ENCODE results near the gene CHAC1.

CHAC1 gene

GRCh38 chr15:40918799-40919392 is 34.4 kb upstream of the CHAC1 start:
- no peak overlapping the region for H4K91ac ChIP-seq (ENCODE audit: low read depth, low read length)
- WGBS (ENCODE audit: extremely low coverage, insufficient coverage, insufficient read length), result no CpG with 5 or more reads among the region's 19 CpGs
- H3K79me1 ChIP-seq (ENCODE audit: low read length), result no peaks in the 10 kb centered on the region
- no peak overlapping the region for H3K14ac ChIP-seq (ENCODE audit: low read length)
- no peak overlapping the region for H3K18ac ChIP-seq (ENCODE audit: low read length)
- H3K9ac ChIP-seq (ENCODE audit: low read length), result no peak overlapping the region
- H2BK12ac ChIP-seq (ENCODE audit: low read length), result no peak overlapping the region
- no peak overlapping the region for H2AK5ac ChIP-seq (ENCODE audit: low read length)
- H2AFZ ChIP-seq (ENCODE audit: insufficient read depth, low read length, poor library complexity), result no peak overlapping the region
- H3K4me2 ChIP-seq (ENCODE audit: low read length), result no peak overlapping the region
- H3K4me1 ChIP-seq (ENCODE audit: control insufficient read depth in 1 of 2, insufficient read depth in 2 of 2, low read length in 2 of 2), result peaks cover 0 to 9% of the 10 kb centered on the region in 2 experiments
- H3K9me3 ChIP-seq (ENCODE audit: insufficient read depth, low read depth, low read length), result peaks cover 6% of the 10 kb centered on the region
- DNase-seq, result no peak
- no peaks in the 10 kb centered on the region for H3K79me2 ChIP-seq (ENCODE audit: control insufficient read depth, insufficient read depth, low read length, poor library complexity)
- no peaks in the 10 kb centered on the region for H3K36me3 ChIP-seq (ENCODE audit: control insufficient read depth in 1 of 2, insufficient read depth in 2 of 2, low read length in 2 of 2)
- no peak overlapping the region for H3K27ac ChIP-seq (ENCODE audit: low read depth, low read length)
- H3K4ac ChIP-seq (ENCODE audit: low read depth, low read length), result no peak overlapping the region
- H3K4me3 ChIP-seq (ENCODE audit: low read depth, low read length), result no peak overlapping the region
- H4K12ac ChIP-seq (ENCODE audit: low read depth, low read length), result no peak overlapping the region
- no peak overlapping the region for H2BK5ac ChIP-seq (ENCODE audit: low read depth, low read length, poor library complexity)
- H2BK120ac ChIP-seq (ENCODE audit: insufficient read depth, low read length, poor library complexity), result no peak overlapping the region
- H4K8ac ChIP-seq (ENCODE audit: low read depth, low read length), result no peak overlapping the region
- H3K23ac ChIP-seq (ENCODE audit: low read length), result no peak overlapping the region
- peaks cover 13% of the 10 kb centered on the region for H3K27me3 ChIP-seq (ENCODE audit: insufficient read depth, low read length)

- Histone ChIP-seq H3K27ac (ENCODE audit: low read depth, low read length) (no peak overlapping the region), H2BK5ac (ENCODE audit: low read depth, low read length, poor library complexity) (no peak overlapping the region), H4K91ac (ENCODE audit: low read depth, low read length) (no peak overlapping the region), H2BK12ac (ENCODE audit: low read length) (no peak overlapping the region), H3K4me2 (ENCODE audit: low read length) (no peak overlapping the region), H3K27me3 (ENCODE audit: insufficient read depth, low read length) (peaks cover 42% of the 10 kb centered on the region), H4K8ac (ENCODE audit: low read depth, low read length) (no peak overlapping the region), H2AK5ac (ENCODE audit: low read length) (no peak overlapping the region), H3K4me3 (ENCODE audit: low read depth, low read length) (no peak overlapping the region), H2AFZ (ENCODE audit: insufficient read depth, low read length, poor library complexity) (no peak overlapping the region), H4K12ac (ENCODE audit: low read depth, low read length) (no peak overlapping the region), H3K79me2 (ENCODE audit: control insufficient read depth, insufficient read depth, low read length, poor library complexity) (no peaks in the 10 kb centered on the region), H3K4me1 (ENCODE audit: control insufficient read depth in 1 of 2, insufficient read depth in 2 of 2, low read length in 2 of 2) (peaks cover 5 to 16% of the 10 kb centered on the region in 2 experiments), H3K23ac (ENCODE audit: low read length) (no peak overlapping the region), H3K9me3 (ENCODE audit: insufficient read depth, low read depth, low read length) (peaks cover 5% of the 10 kb centered on the region), H3K9ac (ENCODE audit: low read length) (no peak overlapping the region), H3K4ac (ENCODE audit: low read depth, low read length) (no peak overlapping the region), H3K79me1 (ENCODE audit: low read length) (no peaks in the 10 kb centered on the region), H3K36me3 (ENCODE audit: control insufficient read depth in 1 of 2, insufficient read depth in 2 of 2, low read length in 2 of 2) (no peaks in the 10 kb centered on the region), H3K14ac (ENCODE audit: low read length) (no peak overlapping the region), H2BK120ac (ENCODE audit: insufficient read depth, low read length, poor library complexity) (no peak overlapping the region), H3K18ac (ENCODE audit: low read length) (no peak overlapping the region)
- no peak for DNase-seq
- WGBS (ENCODE audit: extremely low coverage, insufficient coverage, insufficient read length), result no CpG with 5 or more reads among the region's 5 CpGs
Observed at GRCh38 chr15:40921949-40922607, 31.2 kb upstream of the CHAC1 start.

DNA sequence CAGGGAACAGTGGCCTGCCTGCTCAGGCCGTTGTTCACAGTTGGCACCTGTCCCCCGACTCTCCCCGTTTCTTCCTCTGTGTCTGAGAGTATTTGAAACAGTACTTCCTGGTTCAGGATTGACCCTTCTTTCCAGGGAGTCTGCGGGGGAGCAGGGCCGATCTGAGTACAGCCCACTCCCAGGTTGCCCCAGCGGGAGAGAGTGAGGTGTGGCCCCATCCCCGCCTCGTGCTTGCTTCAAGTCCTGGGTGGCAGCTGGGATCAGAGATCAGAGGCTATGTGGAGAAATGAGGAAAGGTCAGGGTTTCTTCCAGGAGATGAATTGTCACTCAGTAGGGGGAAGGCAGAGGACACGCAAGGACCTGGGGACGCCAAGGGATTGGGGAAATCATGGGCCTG is 30.7 kb upstream of the CHAC1 start:
- no peak overlapping the region for H2BK12ac ChIP-seq (ENCODE audit: low read length)
- no peaks in the 10 kb centered on the region for H3K79me1 ChIP-seq (ENCODE audit: low read length)
- no CpG with 5 or more reads among the region's 10 CpGs for WGBS (ENCODE audit: extremely low coverage, insufficient coverage, insufficient read length)
- H2BK5ac ChIP-seq (ENCODE audit: low read depth, low read length, poor library complexity), result no peak overlapping the region
- H4K91ac ChIP-seq (ENCODE audit: low read depth, low read length), result no peak overlapping the region
- no peaks in the 10 kb centered on the region for H3K36me3 ChIP-seq (ENCODE audit: control insufficient read depth in 1 of 2, insufficient read depth in 2 of 2, low read length in 2 of 2)
- H3K27me3 ChIP-seq (ENCODE audit: insufficient read depth, low read length), result peaks cover 47% of the 10 kb centered on the region
- no peak overlapping the region for H2BK120ac ChIP-seq (ENCODE audit: insufficient read depth, low read length, poor library complexity)
- no peak overlapping the region for H3K23ac ChIP-seq (ENCODE audit: low read length)
- no peak overlapping the region for H4K12ac ChIP-seq (ENCODE audit: low read depth, low read length)
- no peak overlapping the region for H2AFZ ChIP-seq (ENCODE audit: insufficient read depth, low read length, poor library complexity)
- H3K27ac ChIP-seq (ENCODE audit: low read depth, low read length), result no peak overlapping the region
- H3K18ac ChIP-seq (ENCODE audit: low read length), result no peak overlapping the region
- peaks cover 5 to 16% of the 10 kb centered on the region in 2 experiments for H3K4me1 ChIP-seq (ENCODE audit: control insufficient read depth in 1 of 2, insufficient read depth in 2 of 2, low read length in 2 of 2)
- H3K4ac ChIP-seq (ENCODE audit: low read depth, low read length), result no peak overlapping the region
- H3K4me3 ChIP-seq (ENCODE audit: low read depth, low read length), result no peak overlapping the region
- peaks cover 5% of the 10 kb centered on the region for H3K9me3 ChIP-seq (ENCODE audit: insufficient read depth, low read depth, low read length)
- H3K4me2 ChIP-seq (ENCODE audit: low read length), result no peak overlapping the region
- H3K79me2 ChIP-seq (ENCODE audit: control insufficient read depth, insufficient read depth, low read length, poor library complexity), result no peaks in the 10 kb centered on the region
- no peak overlapping the region for H3K9ac ChIP-seq (ENCODE audit: low read length)
- no peak overlapping the region for H4K8ac ChIP-seq (ENCODE audit: low read depth, low read length)
- no peak overlapping the region for H2AK5ac ChIP-seq (ENCODE audit: low read length)
- no peak for DNase-seq
- no peak overlapping the region for H3K14ac ChIP-seq (ENCODE audit: low read length)

DNA sequence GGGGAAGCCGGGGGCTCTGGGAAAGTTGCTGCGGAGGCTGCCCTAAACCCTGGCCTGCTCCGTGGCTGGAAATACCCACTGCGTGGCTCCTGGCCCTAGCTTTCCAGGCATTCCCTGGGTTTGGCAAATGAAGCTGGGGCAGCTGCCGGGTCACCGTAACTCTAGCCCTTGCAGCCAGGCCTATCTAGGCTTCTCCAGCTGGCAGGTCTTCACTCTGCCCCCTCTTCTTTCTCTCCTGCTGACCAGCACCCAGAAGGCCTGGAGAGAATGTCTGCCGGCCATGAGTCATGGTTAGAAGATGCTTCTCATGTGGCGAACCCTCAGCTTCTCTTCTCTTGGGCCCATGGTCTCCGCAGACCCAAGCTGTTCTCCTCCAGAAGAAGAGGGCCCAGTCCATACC is 29.7 kb upstream of the CHAC1 start:
- Histone ChIP-seq H3K4me3 (ENCODE audit: low read depth, low read length) (no peak overlapping the region), H3K23ac (ENCODE audit: low read length) (no peak overlapping the region), H3K27ac (ENCODE audit: low read depth, low read length) (no peak overlapping the region), H2BK12ac (ENCODE audit: low read length) (no peak overlapping the region), H3K9me3 (ENCODE audit: insufficient read depth, low read depth, low read length) (peaks cover 5% of the 10 kb centered on the region), H2BK5ac (ENCODE audit: low read depth, low read length, poor library complexity) (no peak overlapping the region), H3K4ac (ENCODE audit: low read depth, low read length) (no peak overlapping the region), H2AFZ (ENCODE audit: insufficient read depth, low read length, poor library complexity) (no peak overlapping the region), H3K4me1 (ENCODE audit: control insufficient read depth in 1 of 2, insufficient read depth in 2 of 2, low read length in 2 of 2) (peaks cover 7 to 22% of the 10 kb centered on the region in 2 experiments), H3K18ac (ENCODE audit: low read length) (no peak overlapping the region), H3K14ac (ENCODE audit: low read length) (no peak overlapping the region), H4K91ac (ENCODE audit: low read depth, low read length) (no peak overlapping the region), H4K8ac (ENCODE audit: low read depth, low read length) (no peak overlapping the region), H3K27me3 (ENCODE audit: insufficient read depth, low read length) (peaks cover 56% of the 10 kb centered on the region), H2BK120ac (ENCODE audit: insufficient read depth, low read length, poor library complexity) (no peak overlapping the region), H4K12ac (ENCODE audit: low read depth, low read length) (no peak overlapping the region), H3K36me3 (ENCODE audit: control insufficient read depth in 1 of 2, insufficient read depth in 2 of 2, low read length in 2 of 2) (no peaks in the 10 kb centered on the region), H3K79me2 (ENCODE audit: control insufficient read depth, insufficient read depth, low read length, poor library complexity) (no peaks in the 10 kb centered on the region), H2AK5ac (ENCODE audit: low read length) (no peak overlapping the region), H3K4me2 (ENCODE audit: low read length) (no peak overlapping the region), H3K9ac (ENCODE audit: low read length) (no peak overlapping the region), H3K79me1 (ENCODE audit: low read length) (no peaks in the 10 kb centered on the region)
- no CpG with 5 or more reads among the region's 9 CpGs for WGBS (ENCODE audit: extremely low coverage, insufficient coverage, insufficient read length)
- no peak for DNase-seq

Data from trophoblast cell (in vitro differentiated cells and primary cell).